22Rv1 (cell line): ENCODE measurements around the gene TEX28.

ENCODE experiments used
- ZFX ChIP-seq: fragments of 450-650 bp; IDR thresholded peaks from 2 replicates; pipeline ENCODE4 v1.6.1; 2017; ENCODE audit warnings: antibody characterized with exemption, borderline replicate concordance
- TF ChIP-seq, protein P1 (sequence below): fragments of 450-650 bp; IDR thresholded peaks from 2 replicates; pipeline ENCODE4 v1.5.1; 2017; ENCODE audit warnings: mild to moderate bottlenecking

GRCh38 chrX:154321152-154321551 is 26.2 kb upstream of the TEX28 start:
- TF ChIP-seq, protein P1, sequence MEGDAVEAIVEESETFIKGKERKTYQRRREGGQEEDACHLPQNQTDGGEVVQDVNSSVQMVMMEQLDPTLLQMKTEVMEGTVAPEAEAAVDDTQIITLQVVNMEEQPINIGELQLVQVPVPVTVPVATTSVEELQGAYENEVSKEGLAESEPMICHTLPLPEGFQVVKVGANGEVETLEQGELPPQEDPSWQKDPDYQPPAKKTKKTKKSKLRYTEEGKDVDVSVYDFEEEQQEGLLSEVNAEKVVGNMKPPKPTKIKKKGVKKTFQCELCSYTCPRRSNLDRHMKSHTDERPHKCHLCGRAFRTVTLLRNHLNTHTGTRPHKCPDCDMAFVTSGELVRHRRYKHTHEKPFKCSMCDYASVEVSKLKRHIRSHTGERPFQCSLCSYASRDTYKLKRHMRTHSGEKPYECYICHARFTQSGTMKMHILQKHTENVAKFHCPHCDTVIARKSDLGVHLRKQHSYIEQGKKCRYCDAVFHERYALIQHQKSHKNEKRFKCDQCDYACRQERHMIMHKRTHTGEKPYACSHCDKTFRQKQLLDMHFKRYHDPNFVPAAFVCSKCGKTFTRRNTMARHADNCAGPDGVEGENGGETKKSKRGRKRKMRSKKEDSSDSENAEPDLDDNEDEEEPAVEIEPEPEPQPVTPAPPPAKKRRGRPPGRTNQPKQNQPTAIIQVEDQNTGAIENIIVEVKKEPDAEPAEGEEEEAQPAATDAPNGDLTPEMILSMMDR: no peak
- no peak for TF ChIP-seq ZFX
